Smooth muscle cell (in vitro differentiated cells): ENCODE results near the gene HDGF. TPM values are rescaled to one million over a fixed set of nuclear protein-coding genes. Genes with fewer than 3 reads are reported as not detected.

Experiments
- DNase-seq: peaks from one replicate; lab custom pipeline; 2025; ENCODE audit not compliant: unreplicated experiment; lab: John Stamatoyannopoulos, UW
- H2AFZ ChIP-seq: fragments of 200-600 bp; sonication (generic); 2 replicates; pipeline ENCODE4 v1.6.0; 2016; ENCODE audit warnings: antibody characterized with exemption, low read depth, mild to moderate bottlenecking
- H3F3A ChIP-seq: fragments of 200-600 bp; sonication (generic); 2 replicates; pipeline ENCODE4 v1.6.0; 2017; ENCODE audit warnings: antibody characterized with exemption, low read depth
- H3K27ac ChIP-seq: fragments of 200-600 bp; sonication (generic); 2 replicates; pipeline ENCODE4 v1.5.1; 2016; ENCODE audit warnings: low read depth, mild to moderate bottlenecking
- H3K27me3 ChIP-seq: fragments of 200-600 bp; sonication (generic); 2 replicates; pipeline ENCODE4 v1.6.1; 2016; ENCODE audit warnings: low read depth, mild to moderate bottlenecking
- H3K36me3 ChIP-seq: fragments of 200-600 bp; sonication (generic); 2 replicates; pipeline ENCODE4 v1.5.1; 2016; ENCODE audit warnings: low read depth
- H3K4me1 ChIP-seq: fragments of 200-600 bp; sonication (generic); 2 replicates; pipeline ENCODE4 v1.5.1; 2016; ENCODE audit warnings: low read depth
- H3K4me2 ChIP-seq: fragments of 200-600 bp; sonication (generic); 2 replicates; pipeline ENCODE4 v1.6.0; 2016; ENCODE audit warnings: mild to moderate bottlenecking
- H3K4me3 ChIP-seq: fragments of 200-600 bp; sonication (generic); 2 replicates; pipeline ENCODE4 v1.5.1; 2016; ENCODE audit warnings: mild to moderate bottlenecking
- H3K79me2 ChIP-seq: fragments of 200-600 bp; sonication (generic); 2 replicates; pipeline ENCODE4 v1.6.0; 2016; ENCODE audit warnings: low read depth, mild to moderate bottlenecking
- H3K9ac ChIP-seq: fragments of 200-600 bp; sonication (generic); 2 replicates; pipeline ENCODE4 v1.6.0; 2016; ENCODE audit warnings: low read depth
- H3K9me3 ChIP-seq: fragments of 200-600 bp; sonication (generic); replicated peaks from 2 replicates; pipeline ENCODE4 v1.5.1; 2016; ENCODE audit warnings: low read depth
- H4K20me1 ChIP-seq: fragments of 200-600 bp; sonication (generic); 2 replicates; pipeline ENCODE4 v1.6.0; 2016; ENCODE audit warnings: low read depth
- CTCF ChIP-seq: fragments of 200-600 bp; sonication (generic); IDR thresholded peaks from 2 replicates; pipeline ENCODE4 v1.5.1; 2017; ENCODE audit warnings: borderline replicate concordance, mild to moderate bottlenecking, antibody characterized with exemption; ENCODE audit not compliant: insufficient read depth, poor library complexity, severe bottlenecking
- WGBS: methylation state at CpG from one replicate; pipeline ENCODE4 v1.1.7; 2016; ENCODE audit warnings: low lambda C conversion rate; 5-methylcytosine and 5-hydroxymethylcytosine counted together
- polyA plus RNA-seq: library from polyadenylated mRNA; unstranded; fragments of >200 nt; fragmentation: Nextera tagmentation; extraction: Ambion mirVana; gene quantifications from 2 replicates; pipeline ENCODE4 v1.2.1, GENCODE V29; 2016
- total RNA-seq: library from RNA; depleted of rRNA; stranded (reverse); fragments of >200 nt; gene quantifications from 2 replicates; pipeline ENCODE4 v1.2.3, GENCODE V29; 2014

HDGF gene
- total and polyA plus RNA-seq, 2 experiments from 2014 or later: 88.4 to 109 TPM

GRCh38 chr1:156746728-156747631 lies 4.5 kb downstream of the HDGF start:
- Histone ChIP-seq H3K27me3 (no peaks in the 10 kb centered on the region), H4K20me1 (no peaks in the 10 kb centered on the region), H3K36me3 (no peaks in the 10 kb centered on the region), H3K9me3 (no peaks in the 10 kb centered on the region), H3K79me2 (peaks cover 60% of the 10 kb centered on the region), H2AFZ (no peak overlapping the region), H3K9ac (peak overlapping the region; percentile 100), H3F3A (peaks cover 13% of the 10 kb centered on the region), H3K27ac (peak overlapping the region; percentile 100), H3K4me2 (peak overlapping the region; percentile 97), H3K4me3 (peak overlapping the region; percentile 75), H3K4me1 (peaks cover 42% of the 10 kb centered on the region)
- WGBS: 2% methylated on average over 18 of the region's 29 CpGs
- DNase-seq: peak; percentile 91
- TF ChIP-seq CTCF: no peak

- peaks cover 60% of the 10 kb centered on the region for H3K79me2 ChIP-seq
- WGBS: 31% methylated on average over 8 of the region's 9 CpGs
- DNase-seq: no peak
- no peak for TF ChIP-seq CTCF
- H3K4me3 ChIP-seq: peak overlapping the region; percentile 60
- peaks cover 46% of the 10 kb centered on the region for H3K4me1 ChIP-seq
- no peaks in the 10 kb centered on the region for H3K36me3 ChIP-seq
- peak overlapping the region; percentile 100 for H3K27ac ChIP-seq
- no peaks in the 10 kb centered on the region for H3K27me3 ChIP-seq
- H3K9me3 ChIP-seq: no peaks in the 10 kb centered on the region
- H2AFZ ChIP-seq: no peak overlapping the region
- peaks cover 19% of the 10 kb centered on the region for H3F3A ChIP-seq
- peak overlapping the region; percentile 100 for H3K9ac ChIP-seq
- peak overlapping the region; percentile 92 for H3K4me2 ChIP-seq
- no peaks in the 10 kb centered on the region for H4K20me1 ChIP-seq
These were observed 5.1 kb downstream of the HDGF start for GRCh38 chr1:156746406-156746727.

GRCh38 chr1:156745881-156746280 lies 5.6 kb downstream of the HDGF start:
- Histone ChIP-seq H3K27ac (peak overlapping the region; percentile 100), H3K27me3 (no peaks in the 10 kb centered on the region), H3F3A (peaks cover 20% of the 10 kb centered on the region), H3K4me2 (peak overlapping the region; percentile 92), H3K4me1 (peaks cover 47% of the 10 kb centered on the region), H3K36me3 (no peaks in the 10 kb centered on the region), H2AFZ (no peak overlapping the region), H3K4me3 (peak overlapping the region; percentile 60), H3K9ac (peak overlapping the region; percentile 100), H3K9me3 (no peaks in the 10 kb centered on the region), H3K79me2 (peaks cover 56% of the 10 kb centered on the region), H4K20me1 (no peaks in the 10 kb centered on the region)
- no peak for DNase-seq
- no peak for TF ChIP-seq CTCF
- 90% methylated on average over 3 of the region's 3 CpGs for WGBS
